HG02870 (cell line): ENCODE results near the gene ITIH5.

ENCODE experiments used
- ATAC-seq: cut with Tn5 transposase; IDR thresholded peaks from one replicate; pipeline ENCODE4 v1.9.1; 2021; ENCODE audit warnings: mild to moderate bottlenecking, moderate library complexity; ENCODE audit not compliant: unreplicated experiment

ITIH5 gene

DNA sequence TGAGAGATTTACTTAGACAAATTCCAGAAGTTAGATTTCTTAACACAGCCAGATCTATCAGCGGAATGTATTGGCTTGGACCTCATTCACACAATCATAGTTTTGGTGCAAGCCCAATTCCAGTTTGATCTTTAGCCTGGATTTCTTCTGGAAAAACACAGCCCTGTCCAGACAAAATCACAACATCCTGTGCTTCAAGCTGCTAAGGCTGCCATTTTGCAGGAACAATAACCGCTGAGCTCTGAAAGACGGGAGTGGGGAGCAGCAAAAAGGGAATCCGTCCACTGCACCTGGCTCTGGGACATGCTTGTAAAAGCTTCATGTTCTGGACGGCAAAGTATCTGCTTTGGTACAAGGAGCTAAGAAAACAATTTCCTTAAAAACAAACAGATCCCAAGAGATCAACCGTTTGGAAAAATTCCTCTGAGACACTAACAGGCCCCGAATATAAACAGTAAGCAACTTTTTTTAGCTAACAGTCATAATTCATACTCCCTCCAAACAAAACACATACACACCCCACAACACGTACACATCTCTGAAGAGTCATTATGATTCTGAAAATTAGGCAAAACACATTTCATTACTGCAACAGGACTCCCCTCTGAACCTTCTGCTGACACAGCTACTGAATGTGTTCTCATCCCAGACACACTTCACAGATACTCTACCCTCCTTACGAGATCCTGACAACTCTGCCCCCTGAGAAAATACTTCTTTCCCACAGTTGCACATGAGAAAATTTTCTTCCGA is 32.4 kb downstream of the ITIH5 start:
- no peak for ATAC-seq

DNA sequence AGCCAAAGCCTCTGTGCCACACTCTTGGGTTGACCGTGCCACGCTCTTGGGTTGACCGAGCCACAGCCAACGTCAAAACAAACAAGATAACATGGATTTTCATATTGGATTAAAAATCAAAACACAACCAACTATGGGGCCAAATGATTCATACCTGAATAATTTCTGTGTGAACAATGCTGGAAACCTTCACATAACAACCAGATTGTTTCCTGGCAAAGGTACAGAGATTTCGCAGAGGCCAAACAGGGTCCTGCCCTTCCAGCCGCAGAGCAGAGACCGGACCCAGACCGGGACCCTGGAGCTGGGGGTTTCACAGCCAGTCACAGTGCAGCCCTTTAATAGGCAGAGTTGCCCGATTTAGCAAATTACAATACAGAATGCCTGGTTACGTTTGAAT is 40.5 kb downstream of the ITIH5 start:
- no peak for ATAC-seq

DNA sequence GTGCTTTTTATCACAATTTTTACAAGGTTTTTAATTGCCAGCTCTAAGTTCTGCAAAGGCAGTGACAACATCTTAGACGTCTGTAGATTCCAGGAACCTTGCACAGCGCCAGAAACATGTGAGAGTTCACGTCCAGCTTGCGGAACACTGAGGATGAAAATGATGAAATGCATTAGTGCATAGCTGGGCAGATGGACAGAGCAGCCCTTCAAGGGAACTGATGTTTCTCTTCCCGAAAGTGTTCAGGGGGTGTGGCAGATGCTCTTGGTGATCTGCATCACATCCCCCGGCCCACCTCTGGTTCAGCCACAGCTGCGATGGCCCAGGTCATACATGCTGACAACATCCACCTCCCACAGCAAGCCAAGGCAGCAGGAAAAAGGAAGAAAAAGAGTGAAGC is 40.9 kb downstream of the ITIH5 start:
- no peak for ATAC-seq

DNA sequence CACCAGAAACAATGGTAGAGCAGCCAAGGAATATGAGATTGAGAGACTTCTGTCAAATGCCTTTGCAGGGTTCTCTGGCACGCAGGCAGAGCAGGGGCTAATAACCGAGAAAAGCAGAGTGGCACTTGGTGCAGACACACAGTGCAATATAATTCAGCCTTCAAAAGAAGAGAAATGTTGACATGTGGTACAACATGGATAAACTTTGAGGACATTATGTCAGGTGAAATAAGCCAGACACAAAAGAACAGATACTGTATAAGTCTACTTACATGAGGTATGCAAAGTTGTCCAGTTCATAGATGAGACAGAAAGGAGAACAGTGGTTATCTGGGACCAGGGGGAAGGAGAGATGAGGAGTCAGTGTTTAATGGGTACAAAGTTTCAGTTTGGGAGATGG is 41.8 kb downstream of the ITIH5 start:
- no peak for ATAC-seq

DNA sequence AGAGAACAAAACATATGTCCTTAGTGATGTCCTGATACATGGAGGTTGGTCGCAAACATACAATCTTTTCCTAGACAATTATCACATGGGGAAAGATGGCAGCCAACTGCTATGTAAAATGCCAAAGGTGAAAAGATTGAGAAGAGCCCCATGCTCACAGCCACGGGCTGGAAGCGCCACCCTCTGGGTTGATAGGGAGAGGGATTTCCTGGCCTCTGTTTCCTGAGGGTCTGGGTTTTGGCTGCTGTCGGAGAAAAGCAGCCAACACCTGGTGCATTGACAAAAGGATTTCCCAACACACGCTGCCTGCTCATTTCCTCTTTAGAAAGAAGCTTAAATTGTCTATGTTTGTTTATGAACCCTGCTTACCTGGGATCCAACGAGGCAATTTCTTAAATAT is 43.8 kb downstream of the ITIH5 start:
- no peak for ATAC-seq

DNA sequence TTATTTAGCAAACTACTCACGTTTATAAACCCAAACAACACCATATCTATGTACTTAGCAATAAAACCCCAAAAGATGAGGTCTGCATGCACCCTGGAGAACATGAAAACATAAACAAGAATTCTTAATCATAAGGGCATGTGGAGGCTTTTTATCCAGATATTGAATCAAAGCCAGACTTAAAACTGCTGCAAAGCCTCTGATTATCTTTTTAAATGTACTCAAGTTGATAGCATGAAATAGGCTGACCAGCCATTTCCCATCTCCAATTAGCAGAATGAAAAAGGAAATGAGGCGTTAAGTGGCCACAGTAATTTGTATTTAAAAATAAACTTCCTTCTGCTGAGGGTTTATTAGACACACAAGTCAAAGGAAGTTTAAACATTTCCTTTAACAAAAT is 48.3 kb downstream of the ITIH5 start:
- no peak for ATAC-seq

DNA sequence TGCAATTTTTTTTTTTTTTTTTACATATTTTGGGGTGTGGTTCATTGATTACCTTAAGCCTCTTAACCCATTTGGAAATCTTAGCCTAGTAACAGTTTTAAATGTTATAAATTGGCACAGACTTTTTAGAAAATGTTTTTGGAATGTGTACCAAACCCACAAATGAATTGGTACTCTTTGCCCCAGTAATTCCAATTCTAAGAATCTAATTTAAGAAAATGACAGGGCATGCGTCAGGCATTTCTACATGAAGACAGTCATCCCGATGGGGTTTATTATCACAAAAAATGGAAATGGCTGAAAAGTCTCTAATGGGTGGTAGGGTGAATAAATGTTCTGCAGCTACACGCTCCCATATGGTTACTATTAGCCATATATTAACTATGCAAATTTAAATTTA is 54.9 kb downstream of the ITIH5 start:
- no peak for ATAC-seq

DNA sequence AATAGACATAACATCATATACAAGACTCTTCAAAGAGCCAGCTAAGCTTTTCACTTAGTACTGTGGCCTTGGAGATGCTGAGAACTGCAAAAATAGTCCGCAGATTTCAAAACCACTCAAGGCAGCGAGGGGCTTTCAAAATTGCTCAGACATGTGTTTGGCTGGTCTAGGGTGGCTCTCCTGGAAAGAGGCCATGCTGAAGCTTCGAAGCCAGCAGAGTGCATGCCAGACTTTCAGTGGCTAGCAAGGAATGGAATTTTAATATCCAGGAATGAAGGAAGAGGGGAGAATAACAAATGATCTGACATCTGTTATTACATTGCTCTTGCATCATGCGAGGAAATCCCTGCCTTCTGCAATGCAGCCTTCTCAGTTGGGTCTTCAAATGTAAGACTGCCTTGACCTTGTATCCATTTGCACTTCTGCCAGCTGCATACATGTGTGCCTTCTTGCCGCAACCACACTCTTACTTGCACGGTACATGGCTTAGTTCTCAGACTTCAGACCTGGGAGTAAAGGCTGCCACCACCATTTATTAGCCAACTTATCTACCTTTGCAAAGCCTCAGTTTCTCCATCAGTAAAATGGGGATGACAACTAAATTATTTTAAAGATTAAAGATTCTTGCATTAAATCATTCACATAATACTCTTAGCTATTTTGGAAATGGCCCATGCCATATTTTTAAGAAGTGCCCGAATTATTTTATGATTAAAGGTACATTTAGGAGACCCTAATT is 55.9 kb downstream of the ITIH5 start:
- no peak for ATAC-seq

DNA sequence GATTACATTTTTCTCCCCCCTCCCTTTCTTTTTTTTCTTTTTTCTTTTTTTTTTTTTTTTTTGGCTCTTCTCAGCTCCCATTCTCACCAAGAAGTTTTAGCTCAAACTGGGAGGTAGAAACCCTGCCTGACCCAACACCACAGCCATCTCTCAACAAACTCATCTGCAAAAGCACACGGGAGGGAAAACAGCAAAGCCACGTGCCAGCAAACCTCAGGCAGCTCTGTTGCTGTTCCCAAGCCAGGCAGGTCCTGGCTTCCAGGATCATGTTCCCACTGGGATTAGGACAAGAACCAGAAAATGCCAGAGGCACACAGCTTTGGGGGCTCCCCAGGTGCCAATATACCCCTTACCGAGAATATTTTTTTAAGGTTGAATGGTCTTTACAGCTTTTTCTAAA is 56.7 kb downstream of the ITIH5 start:
- no peak for ATAC-seq

DNA sequence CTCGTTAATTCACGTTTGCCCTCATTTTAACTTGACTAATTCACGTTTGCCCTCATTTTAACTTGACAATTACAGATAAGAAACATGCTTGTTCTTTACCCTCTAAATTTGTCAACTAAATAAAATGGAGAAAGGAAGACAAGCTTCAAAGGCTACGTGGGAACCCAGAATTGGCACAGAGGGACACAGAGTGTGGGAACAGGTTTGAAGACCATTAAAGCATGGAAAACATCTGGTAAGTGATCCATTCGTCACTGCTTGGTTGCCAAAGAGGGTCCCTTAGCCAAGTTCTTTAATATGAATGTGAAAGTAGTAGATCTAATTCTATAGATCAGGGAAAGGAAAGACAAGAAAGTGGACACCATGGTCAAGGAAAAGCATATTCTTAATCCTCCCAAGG is 57.2 kb downstream of the ITIH5 start:
- ATAC-seq = no peak

DNA sequence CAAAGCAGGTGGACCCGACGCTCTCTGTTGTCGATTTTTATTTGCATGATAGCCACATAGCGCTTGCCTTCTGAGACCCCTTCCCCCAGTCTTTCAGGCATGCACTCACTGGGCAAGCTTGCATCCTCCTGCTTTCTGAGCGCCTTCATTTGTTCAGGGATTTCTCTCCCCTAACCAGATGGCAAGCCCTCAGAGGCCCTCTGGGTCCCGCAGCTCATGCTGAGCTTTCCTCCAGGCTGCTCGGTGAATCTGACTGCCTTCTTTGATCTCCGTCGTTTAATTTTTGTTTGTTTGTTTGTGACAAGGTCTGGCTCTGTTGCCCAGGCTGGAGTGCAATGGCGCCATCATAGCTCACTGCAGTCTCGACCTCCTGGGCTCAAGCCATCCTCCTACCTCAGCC is 58.8 kb downstream of the ITIH5 start:
- no peak for ATAC-seq

DNA sequence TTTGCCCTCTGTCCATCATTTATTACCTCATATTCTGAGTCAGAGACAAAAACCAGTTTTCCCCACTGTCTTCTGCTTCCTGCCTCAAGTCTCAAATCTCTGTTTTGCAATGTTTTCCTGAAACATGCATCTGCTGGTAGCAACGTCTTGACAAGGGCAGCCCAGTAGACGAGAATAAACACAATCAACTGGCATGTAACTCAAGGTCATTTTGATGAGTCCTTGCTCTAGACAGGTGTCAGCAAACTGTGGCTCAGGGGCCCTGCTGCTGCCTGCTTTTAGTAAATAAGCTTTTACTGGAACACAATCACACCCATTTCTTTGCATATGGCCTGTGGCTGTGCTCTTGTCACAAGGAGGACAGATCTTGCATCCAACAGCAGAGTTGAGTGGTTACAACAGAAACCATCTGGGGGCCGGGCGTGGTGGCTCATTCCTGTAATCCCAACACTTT is 59.8 kb downstream of the ITIH5 start:
- ATAC-seq = no peak

DNA sequence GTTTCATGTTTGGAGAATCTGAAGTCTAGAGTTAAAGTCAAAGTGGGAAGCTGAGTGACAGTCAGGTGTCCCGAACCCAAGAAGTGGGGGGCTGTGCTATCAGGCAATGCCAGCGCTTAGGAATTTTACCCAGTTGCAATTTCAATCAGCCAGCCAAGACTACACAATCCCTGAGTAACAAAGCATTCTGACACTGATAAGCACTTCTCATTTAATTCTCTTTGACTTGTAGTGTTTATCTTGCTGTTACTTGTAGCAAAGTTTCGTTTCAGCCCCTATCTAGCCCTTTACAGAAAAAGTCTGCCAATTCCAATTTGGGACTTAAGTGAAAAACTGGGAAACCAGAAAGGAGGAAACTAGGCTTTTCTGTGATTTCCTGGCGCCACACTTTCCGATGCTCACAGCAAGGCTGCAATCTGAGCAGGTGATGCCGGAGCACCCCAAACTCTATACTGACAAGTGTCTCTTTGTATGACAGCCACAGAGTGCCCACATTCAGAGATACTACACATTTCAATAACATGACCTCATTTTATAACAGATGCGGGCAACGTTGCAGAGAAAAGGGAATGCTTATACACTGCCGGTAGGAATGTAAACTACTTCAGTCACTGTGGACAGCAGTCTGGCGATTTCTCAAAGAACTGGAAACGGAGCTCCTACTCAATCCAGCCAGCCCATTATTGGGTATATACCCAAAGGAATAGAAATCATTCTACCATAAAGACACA is 61.0 kb downstream of the ITIH5 start:
- no peak for ATAC-seq

DNA sequence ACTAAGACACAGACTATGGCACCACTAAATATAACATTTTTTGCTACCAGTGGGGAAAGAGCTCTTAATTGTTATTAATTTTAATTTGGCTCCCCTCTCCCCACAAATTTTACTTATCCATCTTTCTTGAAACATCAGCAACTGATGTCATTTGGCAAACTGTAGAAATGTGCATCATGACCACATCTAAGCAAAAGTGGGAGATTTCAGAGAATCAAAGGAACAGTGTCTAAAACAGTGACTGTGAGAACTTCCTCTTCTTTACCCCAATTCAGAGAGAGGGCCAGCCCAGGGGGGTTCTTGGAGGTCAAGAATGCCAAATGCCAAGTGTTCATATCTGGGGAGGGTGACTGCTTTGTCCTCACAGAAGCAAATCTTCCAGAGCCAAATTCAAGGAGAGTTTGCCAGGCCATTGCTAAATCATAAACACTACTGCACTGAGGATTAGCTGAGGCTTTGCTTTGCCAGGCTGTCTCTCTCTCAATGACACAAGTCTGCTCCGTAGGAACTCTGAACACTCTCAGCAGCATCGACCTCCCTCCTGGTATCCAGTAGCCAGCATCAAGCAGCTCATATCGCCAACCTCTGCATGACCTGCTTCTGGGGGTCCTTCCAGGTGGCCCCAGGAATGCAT is 65.6 kb downstream of the ITIH5 start:
- no peak for ATAC-seq

DNA sequence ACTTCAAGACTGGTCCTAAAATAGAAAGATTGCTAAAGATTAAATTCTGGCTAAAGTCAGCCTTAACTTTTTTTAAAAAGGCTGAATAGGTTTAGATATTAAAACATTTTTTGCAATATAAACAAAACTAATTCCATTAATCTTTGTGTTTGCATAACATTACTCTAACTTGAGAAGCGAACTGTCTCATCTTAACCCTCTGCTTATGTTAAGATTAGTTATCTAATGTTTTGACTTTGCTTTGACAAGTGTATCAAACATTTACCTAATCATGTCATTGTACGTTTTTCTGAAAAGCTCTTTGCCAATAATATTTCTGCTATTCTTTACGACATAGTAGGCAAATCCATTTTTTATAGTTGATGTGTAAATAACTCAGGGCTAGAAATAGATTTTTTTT is 68.0 kb downstream of the ITIH5 start:
- no peak for ATAC-seq

DNA sequence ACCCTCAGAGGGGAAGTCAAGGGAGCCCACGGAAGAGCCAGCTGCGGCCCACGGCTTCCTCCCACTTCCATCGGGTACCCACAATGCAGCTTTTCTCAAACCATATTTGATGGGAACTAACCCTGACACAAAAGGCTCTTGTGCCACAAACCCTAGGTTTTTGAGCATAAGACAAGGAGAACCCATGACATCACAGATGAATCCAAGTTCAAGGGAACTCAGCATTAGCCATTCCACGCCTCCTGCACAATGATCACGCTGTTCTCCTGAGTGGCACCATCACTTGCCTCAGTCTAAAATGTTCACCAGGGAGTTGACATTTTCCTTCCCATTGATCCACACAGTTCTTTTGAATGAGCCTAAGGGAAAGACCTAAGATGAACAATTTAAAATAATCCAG is 70.4 kb downstream of the ITIH5 start:
- no peak for ATAC-seq

DNA sequence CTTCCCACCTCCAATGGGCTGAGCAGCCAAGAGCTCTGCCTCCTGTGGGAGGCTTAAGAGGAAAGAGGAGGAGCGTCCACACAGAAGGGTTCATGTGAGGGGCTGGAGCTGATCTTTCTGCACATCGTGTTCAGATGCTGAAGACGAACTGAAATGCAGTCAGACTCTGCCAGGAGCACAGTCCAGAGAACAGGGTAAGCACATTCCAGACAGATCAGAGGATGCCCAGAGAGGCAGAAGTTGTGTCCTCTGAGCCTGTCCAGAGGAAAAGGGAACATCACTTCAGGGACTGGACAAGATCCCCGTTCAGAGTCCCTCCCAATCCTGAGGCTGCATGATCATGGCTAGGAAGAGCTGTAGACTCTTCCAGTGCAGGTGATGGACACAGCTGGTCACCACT is 72.9 kb downstream of the ITIH5 start:
- no peak for ATAC-seq

DNA sequence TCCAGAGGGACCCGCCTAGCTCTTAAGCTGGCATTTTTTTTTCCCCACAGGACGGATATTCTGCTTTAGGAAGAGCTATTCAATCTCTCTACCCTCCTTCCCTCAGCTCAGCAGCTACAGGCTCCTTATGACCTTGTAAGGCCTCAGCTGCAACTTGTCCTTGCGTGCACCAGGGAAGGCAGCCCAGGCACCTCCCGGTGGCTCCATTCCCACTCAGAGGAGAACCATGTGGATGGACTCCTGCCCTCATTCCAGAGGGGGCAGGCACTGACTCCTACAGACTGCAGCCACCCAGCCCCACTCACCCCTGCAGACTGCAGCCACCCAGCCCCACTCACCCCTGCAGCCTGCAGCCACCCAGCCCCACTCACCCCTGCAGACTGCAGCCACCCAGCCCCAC is 73.7 kb downstream of the ITIH5 start:
- no peak for ATAC-seq

DNA sequence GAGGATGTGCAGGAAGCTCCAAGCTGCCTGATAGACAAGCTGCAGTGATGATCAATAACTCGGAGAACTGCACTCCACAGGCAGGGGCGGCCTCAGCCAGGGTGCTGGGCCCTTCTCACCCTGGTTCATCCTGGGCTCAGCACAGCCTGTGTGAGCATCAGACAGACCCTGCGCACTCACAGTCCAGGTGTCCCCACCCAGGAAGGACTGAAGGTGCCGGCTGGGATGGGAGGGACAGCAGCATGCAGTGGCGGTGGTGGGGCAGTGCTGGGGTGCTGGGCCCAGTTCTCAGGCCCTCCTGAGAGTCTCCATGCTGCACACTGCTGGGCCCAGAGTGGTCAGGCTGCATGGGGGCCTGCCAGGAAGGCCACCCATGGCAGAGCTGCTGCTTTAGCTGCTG is 74.1 kb downstream of the ITIH5 start:
- no peak for ATAC-seq

DNA sequence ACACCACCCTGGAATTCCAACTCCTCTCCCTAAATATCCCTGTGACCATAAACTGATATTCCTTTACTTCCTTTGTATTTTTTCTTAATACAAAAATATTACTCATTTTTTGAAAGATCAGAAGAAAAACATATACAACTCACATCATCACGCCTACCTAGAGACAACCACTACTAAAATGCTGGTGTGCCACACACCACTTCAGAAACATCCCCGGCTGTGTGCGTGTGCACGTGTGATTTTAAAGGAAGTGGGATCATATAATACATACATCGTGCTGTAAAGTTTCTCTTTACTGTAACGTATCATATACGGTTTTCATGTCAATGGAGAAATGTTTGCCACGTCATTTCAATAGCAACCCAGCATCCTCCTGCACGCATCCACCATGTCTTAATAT is 76.5 kb downstream of the ITIH5 start:
- ATAC-seq = no peak

DNA sequence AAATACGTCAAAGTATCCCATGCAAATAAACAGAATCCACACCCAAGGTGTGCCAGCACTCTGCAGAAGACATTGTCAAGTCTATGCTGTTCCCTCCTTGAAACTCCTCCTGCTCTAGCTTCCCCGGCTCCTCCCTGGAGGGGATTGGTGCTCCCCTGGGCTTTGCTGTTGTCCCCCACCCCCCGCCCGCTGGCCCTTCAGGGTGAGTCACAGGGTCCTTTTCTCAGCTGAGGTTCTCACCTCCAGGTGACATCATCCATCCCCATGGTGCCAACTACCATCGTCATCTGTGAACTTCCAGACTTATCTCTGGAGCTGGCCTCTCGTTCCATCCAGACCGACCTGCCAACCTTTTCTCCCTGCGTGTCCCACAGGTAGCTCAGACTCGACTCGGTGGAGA is 77.0 kb downstream of the ITIH5 start:
- no peak for ATAC-seq

DNA sequence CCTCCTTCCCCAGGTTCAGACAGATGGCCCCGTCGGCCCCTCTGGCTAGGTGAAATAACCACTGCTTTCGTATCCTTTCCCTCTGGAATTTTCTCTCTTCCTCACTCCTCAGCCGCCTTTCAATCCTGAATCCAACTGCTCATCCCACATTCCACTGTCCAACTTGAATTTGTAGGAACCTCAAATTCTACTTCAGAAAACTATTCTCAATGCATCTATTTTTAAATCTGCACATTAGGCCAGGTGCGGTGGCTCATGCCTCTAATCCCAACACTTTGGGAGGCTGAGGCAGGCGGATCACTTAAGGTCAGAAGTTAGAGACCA is 78.9 kb downstream of the ITIH5 start:
- ATAC-seq = no peak
